Suprapubic skin (tissue), 4 donors: ENCODE measurements around the gene OR2M3. TPM values are rescaled to one million over a fixed set of nuclear protein-coding genes. Genes with fewer than 3 reads are reported as not detected.

ENCODE experiments used
- DNase-seq, 2 donors: peaks; one replicate each; pipeline ENCODE4 v3.0.0-alpha.2; 2019; ENCODE audit warnings: low spot score in 2 of 2
- H3K27ac ChIP-seq: fragments of 200-600 bp; sonication (generic); one replicate; pipeline ENCODE4 v1.5.1; 2019
- H3K27me3 ChIP-seq: fragments of 200-600 bp; sonication (generic); one replicate; pipeline ENCODE4 v1.5.1; 2019
- H3K36me3 ChIP-seq: fragments of 200-600 bp; sonication (generic); one replicate; pipeline ENCODE4 v1.5.1; 2019
- H3K4me1 ChIP-seq: fragments of 200-600 bp; sonication (generic); one replicate; pipeline ENCODE4 v1.5.1; 2019
- H3K4me3 ChIP-seq: fragments of 200-600 bp; sonication (generic); one replicate; pipeline ENCODE4 v1.5.1; 2019; ENCODE audit warnings: mild to moderate bottlenecking
- H3K9me3 ChIP-seq: fragments of 200-600 bp; sonication (generic); one replicate; pipeline ENCODE4 v1.5.1; 2019
- CTCF ChIP-seq, 2 donors: fragments of 200-600 bp in 1 of 2; fragments of 450-650 bp in 1 of 2; sonication (generic) in 1 of 2; IDR thresholded peaks; one replicate each; pipeline ENCODE4 v1.5.1; 2016 to 2019; ENCODE audit warnings: antibody characterized with exemption in 2 of 2, mild to moderate bottlenecking in 1 of 2, moderate library complexity in 1 of 2
- EP300 ChIP-seq: sonication (generic); formaldehyde crosslinking; IDR thresholded peaks from one replicate; pipeline ENCODE4 v1.6.1; 2017; ENCODE audit warnings: antibody characterized with exemption
- POLR2A ChIP-seq, 2 donors: fragments of 450-650 bp; IDR thresholded peaks; one replicate each; pipeline ENCODE4 v1.6.1; 2017; ENCODE audit warnings: antibody characterized with exemption in 2 of 2, mild to moderate bottlenecking in 2 of 2, moderate library complexity in 2 of 2
- POLR2AphosphoS5 ChIP-seq, 3 donors: sonication (generic); formaldehyde crosslinking; IDR thresholded peaks; one replicate each; pipeline ENCODE4 v1.6.1; 2017; ENCODE audit warnings: antibody characterized with exemption in 3 of 3
- WGBS: methylation state at CpG from one replicate; pipeline ENCODE4 v1.1.5; 2018; 5-methylcytosine and 5-hydroxymethylcytosine counted together
- total RNA-seq, 4 donors: library from RNA; depleted of rRNA; stranded (reverse); fragments of >200 nt; gene quantifications; one replicate each; pipeline ENCODE4 v1.1.0, GENCODE V29; 2016

OR2M3 gene
- total RNA-seq, 4 donors from 2014 or later: not detected

DNA sequence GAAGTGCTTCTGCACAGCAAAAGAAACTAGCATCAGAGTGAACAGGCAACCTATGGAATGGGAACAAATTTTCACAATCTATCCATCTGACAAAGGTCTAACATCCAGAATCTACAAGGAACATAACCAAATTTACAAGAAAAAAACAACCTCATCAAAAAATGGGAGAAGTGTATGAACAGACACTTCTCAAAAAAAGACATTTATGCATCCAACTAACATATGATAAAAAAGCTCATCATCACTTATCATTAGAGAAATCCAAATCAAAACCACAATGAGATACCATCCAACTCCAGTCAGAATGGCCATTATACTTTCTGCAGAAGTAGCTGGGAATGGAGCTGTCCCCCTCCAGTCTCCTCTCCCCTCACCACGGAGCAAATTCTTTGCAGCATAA lies 2.9 kb upstream of the OR2M3 start:
- no peak for TF ChIP-seq CTCF (IDR thresholded peaks at IDR 0.05)
- TF ChIP-seq EP300: no peak
- no peak for TF ChIP-seq POLR2AphosphoS5 (IDR thresholded peaks at IDR 0.05)
- TF ChIP-seq POLR2A (IDR thresholded peaks at IDR 0.05): no peak
- Histone ChIP-seq H3K9me3 (peaks cover 5% of the 10 kb centered on the region), H3K36me3 (no peaks in the 10 kb centered on the region), H3K4me3 (no peak overlapping the region), H3K4me1 (no peaks in the 10 kb centered on the region), H3K27me3 (no peaks in the 10 kb centered on the region), H3K27ac (no peak overlapping the region)
- no peak for DNase-seq
- 44% methylated on average over 1 of the region's 1 CpG for WGBS

- Histone ChIP-seq H3K36me3 (no peaks in the 10 kb centered on the region), H3K27ac (no peak overlapping the region), H3K4me3 (no peak overlapping the region), H3K9me3 (no peaks in the 10 kb centered on the region), H3K27me3 (no peaks in the 10 kb centered on the region), H3K4me1 (no peaks in the 10 kb centered on the region)
- no peak for DNase-seq
- TF ChIP-seq POLR2A (IDR thresholded peaks at IDR 0.05) (no peak), CTCF (IDR thresholded peaks at IDR 0.05) (no peak), POLR2AphosphoS5 (IDR thresholded peaks at IDR 0.05) (no peak), EP300 (no peak)
- WGBS: 96% methylated on average over 1 of the region's 1 CpG
These were observed 18.8 kb downstream of the OR2M3 start for GRCh38 chr1:248215880-248216279.

- no peak overlapping the region for H3K27ac ChIP-seq
- DNase-seq: no peak
- no peaks in the 10 kb centered on the region for H3K36me3 ChIP-seq
- no peak overlapping the region for H3K4me3 ChIP-seq
- TF ChIP-seq CTCF (IDR thresholded peaks at IDR 0.05) (no peak), EP300 (no peak), POLR2A (IDR thresholded peaks at IDR 0.05) (no peak), POLR2AphosphoS5 (IDR thresholded peaks at IDR 0.05) (no peak)
- H3K9me3 ChIP-seq: no peaks in the 10 kb centered on the region
- no peaks in the 10 kb centered on the region for H3K27me3 ChIP-seq
- no peaks in the 10 kb centered on the region for H3K4me1 ChIP-seq
- 78% methylated on average over 1 of the region's 1 CpG for WGBS
These were observed 28.5 kb downstream of the OR2M3 start for GRCh38 chr1:248225537-248225936.

DNA sequence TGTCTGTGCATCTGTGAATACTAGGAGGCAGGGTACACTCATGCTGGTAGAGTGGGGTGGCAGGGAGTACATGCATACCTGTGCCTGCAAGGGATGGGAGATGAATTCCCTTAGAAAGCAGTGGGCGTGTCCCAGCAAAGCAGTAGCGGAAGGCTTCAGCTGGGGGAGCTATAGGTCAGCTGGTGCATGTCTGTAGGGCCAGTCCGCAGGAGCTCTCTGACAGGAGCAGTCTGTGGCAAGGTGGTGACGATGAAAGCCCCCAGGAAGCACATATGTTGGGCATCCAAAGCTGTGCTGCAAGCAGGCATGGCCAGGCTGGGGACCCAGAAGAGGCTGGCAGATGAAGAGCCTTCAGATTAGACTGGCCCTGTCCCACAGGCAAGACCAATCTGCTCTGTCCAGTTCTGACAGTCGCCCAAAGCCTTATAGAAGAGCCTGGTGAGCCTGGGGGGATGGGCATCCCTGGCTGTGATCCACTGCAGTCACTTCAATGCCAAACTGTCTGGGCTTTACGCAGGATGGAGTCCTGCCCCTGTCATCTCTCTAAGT lies 32.4 kb downstream of the OR2M3 start:
- TF ChIP-seq CTCF (IDR thresholded peaks at IDR 0.05): no peak
- no peak for TF ChIP-seq EP300
- TF ChIP-seq POLR2AphosphoS5 (IDR thresholded peaks at IDR 0.05): no peak
- no peak for TF ChIP-seq POLR2A (IDR thresholded peaks at IDR 0.05)
- Histone ChIP-seq H3K27me3 (no peaks in the 10 kb centered on the region), H3K27ac (no peak overlapping the region), H3K36me3 (no peaks in the 10 kb centered on the region), H3K4me3 (no peak overlapping the region), H3K4me1 (no peaks in the 10 kb centered on the region), H3K9me3 (no peaks in the 10 kb centered on the region)
- 58% methylated on average over 3 of the region's 6 CpGs for WGBS
- DNase-seq: no peak

- Histone ChIP-seq H3K4me1 (no peaks in the 10 kb centered on the region), H3K9me3 (no peaks in the 10 kb centered on the region), H3K4me3 (no peak within 1 kb of the TSS), H3K27ac (no peak within 1 kb of the TSS), H3K36me3 (no peaks in the 10 kb centered on the region), H3K27me3 (no peaks in the 10 kb centered on the region)
- no peak for TF ChIP-seq POLR2A (IDR thresholded peaks at IDR 0.05)
- no peak for TF ChIP-seq CTCF (IDR thresholded peaks at IDR 0.05)
- no peak for TF ChIP-seq POLR2AphosphoS5 (IDR thresholded peaks at IDR 0.05)
- no peak for TF ChIP-seq EP300
- WGBS: 82% methylated on average over 2 of the region's 2 CpGs
- no peak for DNase-seq
These were observed 34.1 kb downstream of the OR2M3 start, which contains the start of gene OR2M4 for GRCh38 chr1:248231117-248231516. TSS of gene OR2M4 (plus strand) at chr1:248231417. CDS start at chr1:248238929, 7,512 bp downstream.
